Left lung (tissue), 10 donors: ENCODE data around the gene DHX15. TPM values are rescaled to one million over a fixed set of nuclear protein-coding genes. Genes with fewer than 3 reads are reported as not detected.

Experiments
- ATAC-seq: fragments of 200-7000 bp; cut with Tn5 transposase; one replicate; pipeline ENCODE4 v1.9.1; 2020; ENCODE audit warnings: moderate library complexity
- DNase-seq, 4 donors: peaks; one replicate each; pipeline ENCODE4 v3.0.0-alpha.2; 2013 to 2020
- H3K27ac ChIP-seq, 2 donors: fragments of 200-600 bp; sonication (generic) in 1 of 2; one replicate each; pipeline versions ENCODE4 v1.5.0 to v1.8.0; 2020 to 2021
- H3K27me3 ChIP-seq, 2 donors: fragments of 200-600 bp; sonication (generic) in 1 of 2; one replicate each; pipeline versions ENCODE4 v1.5.0 to v1.8.0; 2020 to 2021
- H3K36me3 ChIP-seq, 2 donors: fragments of 200-600 bp; sonication (generic) in 1 of 2; one replicate each; pipeline versions ENCODE4 v1.5.0 to v1.8.0; 2020 to 2021
- H3K4me1 ChIP-seq, 2 donors: fragments of 200-600 bp; one replicate each; pipeline ENCODE4 v1.8.0; 2021
- H3K4me3 ChIP-seq, 2 donors: fragments of 200-600 bp; sonication (generic) in 1 of 2; one replicate each; pipeline versions ENCODE4 v1.5.0 to v1.8.0; 2020 to 2021; ENCODE audit warnings: mild to moderate bottlenecking in 1 of 2
- H3K9me3 ChIP-seq, 2 donors: fragments of 200-600 bp; sonication (generic) in 1 of 2; one replicate each; pipeline versions ENCODE4 v1.5.0 to v1.8.0; 2020 to 2021
- intact Hi-C, 2 donors: fragments of 100-400 bp; cut with DNase I; formaldehyde crosslinking; loops; one replicate each; pipeline versions ENCODE4 v1.11.2 to v1.14.2; 2022
- polyA plus RNA-seq, 6 donors: library from polyadenylated mRNA; unstranded; fragments of 120-200 nt; gene quantifications; one replicate each; pipeline ENCODE4 v1.2.1, GENCODE V29; 2013; ENCODE audit not compliant: insufficient read length in 6 of 6
- total RNA-seq, 2 donors: library from RNA; stranded (reverse); fragmentation: NEBNext Ultra II Directional; extraction: Animal tissue kit (Norgen Biotek cat#: 25700); gene quantifications; one replicate each; pipeline ENCODE4 v1.2.1, GENCODE V29; 2021
- TF ChIP-seq, protein P1 (sequence below), 2 donors: fragments of 200-600 bp; sonication (generic) in 1 of 2; IDR thresholded peaks; one replicate each; pipeline versions ENCODE4 v1.5.0 to v1.8.0; 2021; ENCODE audit warnings: antibody characterized with exemption in 2 of 2
- donor health status: DM: no; HTN: yes; CAD: no.
- donor health status: DM: no; HTN: no; CAD: no.

Gene DHX15
- total and polyA plus RNA-seq, 8 donors: 89.8 to 257 (median 218) TPM

DNA sequence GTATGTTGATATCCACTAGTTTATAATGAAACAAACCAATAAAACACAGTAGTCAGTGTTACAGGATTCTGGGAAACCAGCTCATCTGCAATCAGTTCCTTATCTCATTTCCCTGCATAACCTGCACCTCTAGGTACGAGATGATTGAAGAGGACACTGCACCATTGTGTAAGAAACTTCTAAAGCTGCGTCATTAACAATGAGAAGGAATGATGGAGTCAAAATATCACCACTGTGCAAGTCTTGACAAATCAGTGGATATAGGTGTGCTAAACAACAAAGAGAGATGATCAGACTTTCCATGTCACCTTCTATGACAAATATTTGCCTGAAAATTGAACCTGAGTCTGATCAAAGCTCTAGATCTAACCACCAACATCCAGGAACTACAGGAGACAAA, 40.7 kb upstream of the DHX15 start:
- intact Hi-C loops: no loop called here
- peaks cover 0 to 9% of the 10 kb centered on the region in 2 donors for H3K9me3 ChIP-seq
- TF ChIP-seq, protein P1, sequence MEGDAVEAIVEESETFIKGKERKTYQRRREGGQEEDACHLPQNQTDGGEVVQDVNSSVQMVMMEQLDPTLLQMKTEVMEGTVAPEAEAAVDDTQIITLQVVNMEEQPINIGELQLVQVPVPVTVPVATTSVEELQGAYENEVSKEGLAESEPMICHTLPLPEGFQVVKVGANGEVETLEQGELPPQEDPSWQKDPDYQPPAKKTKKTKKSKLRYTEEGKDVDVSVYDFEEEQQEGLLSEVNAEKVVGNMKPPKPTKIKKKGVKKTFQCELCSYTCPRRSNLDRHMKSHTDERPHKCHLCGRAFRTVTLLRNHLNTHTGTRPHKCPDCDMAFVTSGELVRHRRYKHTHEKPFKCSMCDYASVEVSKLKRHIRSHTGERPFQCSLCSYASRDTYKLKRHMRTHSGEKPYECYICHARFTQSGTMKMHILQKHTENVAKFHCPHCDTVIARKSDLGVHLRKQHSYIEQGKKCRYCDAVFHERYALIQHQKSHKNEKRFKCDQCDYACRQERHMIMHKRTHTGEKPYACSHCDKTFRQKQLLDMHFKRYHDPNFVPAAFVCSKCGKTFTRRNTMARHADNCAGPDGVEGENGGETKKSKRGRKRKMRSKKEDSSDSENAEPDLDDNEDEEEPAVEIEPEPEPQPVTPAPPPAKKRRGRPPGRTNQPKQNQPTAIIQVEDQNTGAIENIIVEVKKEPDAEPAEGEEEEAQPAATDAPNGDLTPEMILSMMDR (IDR thresholded peaks at IDR 0.05): no peak
- H3K27ac ChIP-seq: no peak overlapping the region
- H3K4me1 ChIP-seq: no peaks in the 10 kb centered on the region
- H3K36me3 ChIP-seq: no peaks in the 10 kb centered on the region
- no peak overlapping the region for H3K4me3 ChIP-seq
- no peaks in the 10 kb centered on the region for H3K27me3 ChIP-seq
- DNase-seq: no peak
- no peak for ATAC-seq

GRCh38 chr4:24624381-24624780, 40.0 kb upstream of the DHX15 start:
- H3K36me3 ChIP-seq: no peaks in the 10 kb centered on the region
- H3K9me3 ChIP-seq: peaks cover 0 to 16% of the 10 kb centered on the region in 2 donors
- H3K27ac ChIP-seq: no peak overlapping the region
- no peaks in the 10 kb centered on the region for H3K27me3 ChIP-seq
- ATAC-seq (no peak), DNase-seq (no peak)
- no peaks in the 10 kb centered on the region for H3K4me1 ChIP-seq
- intact Hi-C loops: no loop called here
- TF ChIP-seq, protein P1 (IDR thresholded peaks at IDR 0.05): no peak
- H3K4me3 ChIP-seq: no peak overlapping the region

- H3K4me3 ChIP-seq: no peak overlapping the region
- peaks cover 0 to 16% of the 10 kb centered on the region in 2 donors for H3K9me3 ChIP-seq
- intact Hi-C loops: no loop called here
- no peaks in the 10 kb centered on the region for H3K4me1 ChIP-seq
- H3K36me3 ChIP-seq: no peaks in the 10 kb centered on the region
- no peaks in the 10 kb centered on the region for H3K27me3 ChIP-seq
- TF ChIP-seq, protein P1 (IDR thresholded peaks at IDR 0.05): no peak
- DNase-seq (peak in 1 of 4 donors; percentile 28), ATAC-seq (peak; percentile 98)
- H3K27ac ChIP-seq: no peak overlapping the region
Observed at GRCh38 chr4:24622146-24622834, 37.9 kb upstream of the DHX15 start.

DNA sequence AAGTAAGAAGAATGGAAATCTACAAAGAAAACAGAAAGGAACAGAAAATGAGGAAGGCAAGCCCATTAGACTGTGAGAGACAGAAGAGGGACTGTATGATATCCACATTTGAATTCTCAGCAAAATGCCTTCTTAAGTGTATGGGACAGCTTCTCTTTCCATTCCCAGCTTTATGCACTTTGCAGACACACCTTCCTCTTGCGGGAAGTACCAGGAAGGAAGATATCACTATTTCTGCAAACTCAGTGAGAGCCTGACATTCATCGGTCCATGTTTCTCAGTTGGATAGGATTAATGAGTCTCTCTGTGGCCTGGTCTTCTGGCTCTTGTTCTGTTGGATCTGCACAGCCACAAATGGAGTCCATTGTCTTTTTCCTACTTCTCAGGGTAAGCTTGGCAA, 31.6 kb upstream of the DHX15 start:
- no peaks in the 10 kb centered on the region for H3K4me1 ChIP-seq
- H3K36me3 ChIP-seq: no peaks in the 10 kb centered on the region
- H3K4me3 ChIP-seq: no peak overlapping the region
- no peak for DNase-seq
- TF ChIP-seq, protein P1 (IDR thresholded peaks at IDR 0.05): no peak
- no peak for ATAC-seq
- no peaks in the 10 kb centered on the region for H3K27me3 ChIP-seq
- intact Hi-C loops: no loop called here
- peaks cover 0 to 14% of the 10 kb centered on the region in 2 donors for H3K9me3 ChIP-seq
- no peak overlapping the region for H3K27ac ChIP-seq

DNA sequence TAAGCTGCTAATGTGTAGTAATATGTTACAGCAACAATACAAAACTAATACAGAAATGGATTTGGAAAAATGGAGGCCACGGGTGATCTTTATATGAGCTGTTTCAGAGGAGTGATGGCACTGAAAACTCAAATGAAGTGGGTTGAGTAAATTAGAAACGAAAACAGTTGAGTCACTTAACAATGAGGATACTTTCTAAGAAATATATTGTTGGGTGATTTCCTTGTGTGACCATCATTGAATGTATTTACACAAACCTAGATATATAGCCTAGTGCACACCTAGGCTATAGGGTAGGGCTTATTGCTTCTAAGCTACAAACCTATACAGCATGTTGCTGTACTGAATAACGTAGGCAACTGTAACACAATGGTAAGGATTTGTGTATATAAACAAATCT, 30.5 kb upstream of the DHX15 start:
- H3K4me3 ChIP-seq: no peak overlapping the region
- no peaks in the 10 kb centered on the region for H3K4me1 ChIP-seq
- H3K36me3 ChIP-seq: no peaks in the 10 kb centered on the region
- intact Hi-C loops: no loop called here
- TF ChIP-seq, protein P1 (IDR thresholded peaks at IDR 0.05): no peak
- H3K9me3 ChIP-seq: peaks cover 0 to 4% of the 10 kb centered on the region in 2 donors
- ATAC-seq (no peak), DNase-seq (no peak)
- no peaks in the 10 kb centered on the region for H3K27me3 ChIP-seq
- no peak overlapping the region for H3K27ac ChIP-seq
